HL-60 (cell line): Measurements from ENCODE around the gene GJB5.

Experiments used
- DNase-seq, 2 experiments: peaks; one replicate each; pipeline ENCODE4 v3.0.0-alpha.2; 2010 to 2020; ENCODE audit warnings: low read depth in 1 of 2, low spot score in 1 of 2
- H3K27ac ChIP-seq: fragments of 250-450 bp; sonication (Bioruptor Pico); replicated peaks from 2 replicates; pipeline ENCODE4 v1.5.1; 2020; ENCODE audit warnings: mild to moderate bottlenecking, moderate library complexity
- H3K27me3 ChIP-seq: fragments of 250-450 bp; sonication (Bioruptor Pico); 2 replicates; pipeline ENCODE4 v1.5.1; 2021; ENCODE audit warnings: mild to moderate bottlenecking, moderate library complexity; ENCODE audit not compliant: insufficient read depth, poor library complexity, severe bottlenecking
- H3K4me3 ChIP-seq: replicated peaks from 2 replicates; pipeline ENCODE4 v1.5.1; 2011; ENCODE audit warnings: mild to moderate bottlenecking, control low read depth, low read length; ENCODE audit not compliant: insufficient read depth
- CTCF ChIP-seq: IDR thresholded peaks from one replicate; pipeline ENCODE4 v1.5.1; 2011; ENCODE audit warnings: low read length, control low read depth, inconsistent platforms; ENCODE audit not compliant: insufficient read depth
- GABPA ChIP-seq: IDR thresholded peaks from 2 replicates; pipeline ENCODE4 v1.6.1; 2012; ENCODE audit warnings: low read depth
- POLR2AphosphoS5 ChIP-seq: IDR thresholded peaks from 2 replicates; pipeline ENCODE4 v1.6.1; 2012; ENCODE audit warnings: low read depth
- REST ChIP-seq: IDR thresholded peaks from 2 replicates; pipeline ENCODE4 v1.6.1; 2012; ENCODE audit warnings: low read depth; ENCODE audit not compliant: insufficient replicate concordance
- SPI1 ChIP-seq: IDR thresholded peaks from 2 replicates; pipeline ENCODE4 v1.6.1; 2012; ENCODE audit warnings: low read depth, mild to moderate bottlenecking, borderline replicate concordance

The GJB5 gene

GRCh38 chr1:34750610-34751009, 4.2 kb upstream of the GJB5 start:
- no peak for DNase-seq
- no peak for TF ChIP-seq GABPA
- TF ChIP-seq POLR2AphosphoS5: no peak
- TF ChIP-seq REST: no peak
- no peak for TF ChIP-seq CTCF
- no peak for TF ChIP-seq SPI1
- Histone ChIP-seq H3K27ac (no peak overlapping the region), H3K27me3 (no peaks in the 10 kb centered on the region), H3K4me3 (no peak overlapping the region)

- no peaks in the 10 kb centered on the region for H3K27me3 ChIP-seq
- TF ChIP-seq GABPA (no peak), POLR2AphosphoS5 (no peak), SPI1 (no peak), REST (no peak), CTCF (no peak)
- no peak for DNase-seq
- H3K27ac ChIP-seq: no peak overlapping the region
- H3K4me3 ChIP-seq: no peak overlapping the region
These were observed 1.7 kb upstream of the GJB5 start for GRCh38 chr1:34753163-34753562.

- H3K4me3 ChIP-seq: no peak overlapping the region
- no peak for DNase-seq
- no peak for TF ChIP-seq GABPA
- no peak for TF ChIP-seq SPI1
- no peak for TF ChIP-seq REST
- TF ChIP-seq POLR2AphosphoS5: no peak
- no peak for TF ChIP-seq CTCF
These were observed 1.1 kb downstream of the GJB5 start for GRCh38 chr1:34755961-34756360.

More at GRCh38 chr1:34755961-34756360, 1.1 kb downstream of the GJB5 start:
- no peaks in the 10 kb centered on the region for H3K27me3 ChIP-seq
- H3K27ac ChIP-seq: no peak overlapping the region
